Motor neuron (in vitro differentiated cells): ENCODE measurements around the gene DNAJB9. TPM values are rescaled to one million over a fixed set of nuclear protein-coding genes. Genes with fewer than 3 reads are reported as not detected.
"Not testable (repeated sequence)": the region's sequence is repeated elsewhere in the genome, so short reads cannot be mapped to it uniquely, and the experiment has no call there.

Source experiments
- ATAC-seq, 8 experiments: fragments of 200-7000 bp; cut with Tn5 transposase; replicated peaks in 6 of 8; 2 replicates each; pipeline ENCODE4 v1.8.0; 2021; ENCODE audit warnings: mild to moderate bottlenecking in 8 of 8, moderate library complexity in 8 of 8
- H3K27ac ChIP-seq, 2 donors: fragments of 250-450 bp; sonication (Bioruptor Pico); 2 replicates each; pipeline ENCODE4 v1.9.0; 2021; ENCODE audit warnings: antibody characterized with exemption in 2 of 2, mild to moderate bottlenecking in 2 of 2, moderate library complexity in 1 of 2
- H3K4me1 ChIP-seq, 2 donors: fragments of 250-450 bp; sonication (Bioruptor Pico); replicated peaks in 1 of 2; 2 replicates each; pipeline ENCODE4 v1.6.1; 2021; ENCODE audit warnings: antibody characterized with exemption in 2 of 2, mild to moderate bottlenecking in 2 of 2, moderate library complexity in 1 of 2
- H3K4me3 ChIP-seq, 5 donors: fragments of 250-450 bp; sonication (Bioruptor Pico); 2 replicates each; pipeline ENCODE4 v1.9.0; 2021; ENCODE audit warnings: antibody characterized with exemption in 5 of 5, mild to moderate bottlenecking in 5 of 5, moderate library complexity in 4 of 5
- WGBS, 10 experiments: fragments of 450-650 bp; shearing (Covaris generic); methylation state at CpG; one replicate each; pipeline ENCODE4 v1.0.0; 2022; 5-methylcytosine and 5-hydroxymethylcytosine counted together
- in situ Hi-C, 9 experiments: fragments of 400-800 bp; cut with MboI; loops; one replicate each; pipeline ENCODE4 v1.15.0; 2021; ENCODE audit warnings: low sequenced_read_pairs in 9 of 9, low pct_unique_long_range_greater_than_20kb in 2 of 9; ENCODE audit not compliant: unreplicated experiment in 9 of 9
- total RNA-seq, 8 experiments: library from RNA; unstranded; fragments of 300-600 nt; gene quantifications; 2 replicates each; pipeline versions ENCODE4 v1.2.3 to v1.2.4, GENCODE V29; 2022

DNAJB9 gene
- total RNA-seq: 10 to 100 TPM; 12.4 to 64.2 (median 33.1) TPM

GRCh38 chr7:108569381-108570145, at the start of gene DNAJB9, which contains the start of gene THAP5:
DNAJB9 (plus strand) TSS chr7:108569874; CDS start chr7:108571727, 1,853 bp downstream.
THAP5 (minus strand) TSS chr7:108569706; CDS start chr7:108569569, 137 bp downstream.
- in situ Hi-C loops: no loop called here
- H3K4me1 ChIP-seq: peaks cover 10 to 23% of the 10 kb centered on the region in 2 donors
- 0 to 4% (median 0%) methylated on average over 3 to 17 of the region's 65 CpGs; no CpG with 5 or more reads in 3 of the 10 experiments for WGBS, 10 experiments
- H3K27ac ChIP-seq: peak within 1 kb of the TSS; percentile 91 to 95
- peak; percentile 89 to 97 (median 94) for ATAC-seq
- peak within 1 kb of the TSS; percentile 67 to 84 (median 82) for H3K4me3 ChIP-seq

- no peak overlapping the region for H3K4me3 ChIP-seq
- no peak overlapping the region for H3K27ac ChIP-seq
- no peak for ATAC-seq
- WGBS, 10 experiments: 81 to 100% (median 89%) methylated on average over 1 to 2 of the region's 2 CpGs; no CpG with 5 or more reads in 2 of the 10 experiments
- in situ Hi-C loops: no loop called here
- H3K4me1 ChIP-seq: peaks cover 14 to 23% of the 10 kb centered on the region in 2 donors
These were observed 46.9 kb upstream of the DNAJB9 start for GRCh38 chr7:108522780-108523179.

GRCh38 chr7:108525327-108525984, 44.2 kb upstream of the DNAJB9 start:
- 0% methylated on average over 1 to 8 of the region's 22 CpGs; no CpG with 5 or more reads in 3 of the 10 experiments for WGBS, 10 experiments
- ATAC-seq: peak; percentile 45 to 75 (median 52)
- Histone ChIP-seq H3K4me3 (peak overlapping the region; percentile 57 to 86 (median 76)), H3K27ac (peak overlapping the region; percentile 88 to 91), H3K4me1 (peaks cover 14 to 23% of the 10 kb centered on the region in 2 donors)
- in situ Hi-C loops: no loop called here

GRCh38 chr7:108525985-108526767, 43.5 kb upstream of the DNAJB9 start, which contains the start of gene PNPLA8:
PNPLA8 (minus strand) TSS chr7:108526135; CDS start chr7:108515491, 10,644 bp downstream.
- Histone ChIP-seq H3K27ac (peak within 1 kb of the TSS; percentile 88 to 91), H3K4me3 (peak within 1 kb of the TSS; percentile 57 to 86 (median 76)), H3K4me1 (peaks cover 14 to 23% of the 10 kb centered on the region in 2 donors)
- 0 to 1% (median 0%) methylated on average over 2 to 20 of the region's 64 CpGs; no CpG with 5 or more reads in 4 of the 10 experiments for WGBS, 10 experiments
- ATAC-seq: peak; percentile 84 to 93 (median 90)
- in situ Hi-C loops: no loop called here

GRCh38 chr7:108526768-108527017, 43.0 kb upstream of the DNAJB9 start:
- H3K4me1 ChIP-seq: peaks cover 14 to 23% of the 10 kb centered on the region in 2 donors
- no peak for ATAC-seq
- WGBS, 10 experiments: 0 to 40% (median 0%) methylated on average over 1 to 3 of the region's 3 CpGs; no CpG with 5 or more reads in 3 of the 10 experiments
- in situ Hi-C loops: no loop called here
- peak overlapping the region; percentile 57 to 86 (median 76) for H3K4me3 ChIP-seq
- peak overlapping the region; percentile 73 to 85 for H3K27ac ChIP-seq

GRCh38 chr7:108528183-108528712, 41.4 kb upstream of the DNAJB9 start:
- WGBS, 10 experiments: 81 to 100% (median 97%) methylated on average over 3 to 6 of the region's 6 CpGs
- no peak overlapping the region for H3K27ac ChIP-seq

GRCh38 chr7:108529341-108529740, 40.3 kb upstream of the DNAJB9 start:
- in situ Hi-C loops: no loop called here
- Histone ChIP-seq H3K4me1 (peaks cover 4 to 12% of the 10 kb centered on the region in 2 donors), H3K27ac (no peak overlapping the region), H3K4me3 (no peak overlapping the region)
- WGBS, 10 experiments: 72 to 100% (median 90%) methylated on average over 1 to 3 of the region's 3 CpGs; no CpG with 5 or more reads in 3 of the 10 experiments
- no peak for ATAC-seq

More at GRCh38 chr7:108528183-108528712, 41.4 kb upstream of the DNAJB9 start:
- no peak for ATAC-seq
- H3K4me3 ChIP-seq: no peak overlapping the region
- in situ Hi-C loops: no loop called here
- H3K4me1 ChIP-seq: peaks cover 12 to 21% of the 10 kb centered on the region in 2 donors

GRCh38 chr7:108533712-108534111, 36.0 kb upstream of the DNAJB9 start:
- no peak for ATAC-seq
- WGBS, 10 experiments: 75 to 100% (median 94%) methylated on average over 1 to 3 of the region's 3 CpGs; no CpG with 5 or more reads in 1 of the 10 experiments
- H3K4me3 ChIP-seq: no peak overlapping the region
- in situ Hi-C loops: no loop called here
- no peak overlapping the region for H3K27ac ChIP-seq
- no peaks in the 10 kb centered on the region for H3K4me1 ChIP-seq

- in situ Hi-C loops: no loop called here
- ATAC-seq: no peak
- H3K4me1 ChIP-seq: no peaks in the 10 kb centered on the region
These were observed 34.4 kb upstream of the DNAJB9 start for GRCh38 chr7:108535257-108535656.

GRCh38 chr7:108535744-108536143, 33.9 kb upstream of the DNAJB9 start:
- in situ Hi-C loops: no loop called here
- no peak overlapping the region for H3K4me3 ChIP-seq
- ATAC-seq: no peak
- H3K27ac ChIP-seq: no peak overlapping the region
- WGBS, 10 experiments: 25 to 100% (median 67%) methylated on average over 1 of the region's 1 CpG; no CpG with 5 or more reads in 1 of the 10 experiments
- H3K4me1 ChIP-seq: no peaks in the 10 kb centered on the region

More at GRCh38 chr7:108535257-108535656, 34.4 kb upstream of the DNAJB9 start:
- 46 to 100% (median 76%) methylated on average over 2 to 5 of the region's 5 CpGs for WGBS, 10 experiments
- Histone ChIP-seq H3K4me3 (no peak overlapping the region), H3K27ac (no peak overlapping the region)

GRCh38 chr7:108537229-108537628, 32.4 kb upstream of the DNAJB9 start:
- no peak for ATAC-seq
- Histone ChIP-seq H3K27ac (no peak overlapping the region), H3K4me3 (no peak overlapping the region), H3K4me1 (no peaks in the 10 kb centered on the region)
- WGBS, 10 experiments: 50 to 94% (median 83%) methylated on average over 1 to 2 of the region's 2 CpGs; no CpG with 5 or more reads in 4 of the 10 experiments
- in situ Hi-C loops: no loop called here

GRCh38 chr7:108538236-108538635, 31.4 kb upstream of the DNAJB9 start:
- H3K4me1 ChIP-seq, H3K27ac ChIP-seq, H3K4me3 ChIP-seq, in situ Hi-C loops: not testable (repeated sequence)
- 0 to 94% (median 38%) methylated on average over 1 to 2 of the region's 2 CpGs; no CpG with 5 or more reads in 3 of the 10 experiments for WGBS, 10 experiments
- ATAC-seq: peak in 2 of 8 experiments; percentile 58 to 90
